ENCODE measurements around the gene GOLM1. TPM values are rescaled to one million over a fixed set of nuclear protein-coding genes. Genes with fewer than 3 reads are reported as not detected.

The GOLM1 gene
- total RNA-seq, 1 experiment from 2014 or later = 33.9 TPM

DNA sequence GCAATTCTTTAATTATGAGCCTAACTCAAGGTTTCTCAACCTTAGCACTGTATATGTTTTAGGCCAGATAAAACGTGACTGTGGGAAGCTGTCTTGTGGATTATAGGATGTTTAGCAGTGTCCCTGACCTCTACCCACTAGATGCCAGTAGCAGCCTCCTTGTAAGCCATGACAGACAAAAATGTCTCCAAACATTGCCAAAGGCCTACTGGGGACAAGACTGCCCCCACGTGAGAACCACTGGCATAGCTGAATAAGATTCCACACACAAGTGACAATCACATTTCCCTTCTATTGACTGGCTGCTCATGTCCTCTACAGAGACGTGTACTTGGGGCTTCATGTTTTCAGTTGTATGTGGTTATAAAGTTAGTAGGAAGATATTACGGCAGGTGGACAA lies 55.4 kb downstream of the GOLM1 start:
- H3K9me3 Mint-ChIP-seq (ENCODE audit: unreplicated experiment) = no peaks in the 10 kb centered on the region
- H3K27ac Mint-ChIP-seq (ENCODE audit: low read depth, unreplicated experiment) = no peak overlapping the region
- no peak for DNase-seq (ENCODE audit: unreplicated experiment)
- ChIA-PET CTCF (interaction anchor here (2.0 kb wide), 1 partner anchor 195 kb away, joined by 8 read pairs; no protein-coding TSS in a partner anchor), POLR2A (no interaction called here)
- no peaks in the 10 kb centered on the region for H3K27me3 Mint-ChIP-seq (ENCODE audit: insufficient read depth, unreplicated experiment)
- no peaks in the 10 kb centered on the region for H3K4me1 Mint-ChIP-seq (ENCODE audit: insufficient read depth, unreplicated experiment)
- intact Hi-C loops (cut with micrococcal nuclease) = no loop called here
- BruUV-seq (replicated peaks) = no TSS peak
- no peak overlapping the region for H3K4me3 Mint-ChIP-seq (ENCODE audit: unreplicated experiment)
- H3K36me3 Mint-ChIP-seq (ENCODE audit: insufficient read depth, unreplicated experiment) = peaks cover 8% of the 10 kb centered on the region
- TF ChIP-seq CTCF (IDR thresholded peaks at IDR 0.05; ENCODE audit: unreplicated experiment) = no peak

DNA sequence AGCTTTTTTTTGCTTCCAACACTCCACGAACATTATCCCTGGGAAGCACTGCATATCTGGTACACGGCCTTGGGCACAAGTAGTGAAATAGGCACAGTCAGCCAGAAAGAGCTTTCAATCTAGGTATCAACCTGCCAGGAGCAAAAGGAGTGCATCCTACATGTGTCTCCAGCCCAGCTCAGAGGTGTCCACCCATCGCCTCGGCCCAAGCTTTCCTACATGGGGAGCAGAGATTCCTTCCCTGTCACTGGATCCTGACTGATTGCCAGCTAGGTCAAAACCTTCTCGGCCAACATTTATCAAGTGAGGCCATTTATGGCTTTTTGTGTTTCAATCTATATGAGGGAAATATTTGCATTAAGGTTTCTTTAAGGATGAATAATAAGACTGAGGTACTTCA lies 55.8 kb downstream of the GOLM1 start:
- Mint-ChIP-seq H3K9me3 (ENCODE audit: unreplicated experiment) (no peaks in the 10 kb centered on the region), H3K36me3 (ENCODE audit: insufficient read depth, unreplicated experiment) (peaks cover 10% of the 10 kb centered on the region), H3K27ac (ENCODE audit: low read depth, unreplicated experiment) (no peak overlapping the region), H3K4me3 (ENCODE audit: unreplicated experiment) (no peak overlapping the region), H3K4me1 (ENCODE audit: insufficient read depth, unreplicated experiment) (no peaks in the 10 kb centered on the region), H3K27me3 (ENCODE audit: insufficient read depth, unreplicated experiment) (no peaks in the 10 kb centered on the region)
- intact Hi-C loops (cut with micrococcal nuclease) = no loop called here
- DNase-seq (ENCODE audit: unreplicated experiment) = no peak
- ChIA-PET CTCF (interaction anchor here (2.0 kb wide), 1 partner anchor 196 kb away, joined by 8 read pairs; no protein-coding TSS in a partner anchor), POLR2A (no interaction called here)
- TF ChIP-seq CTCF (IDR thresholded peaks at IDR 0.05; ENCODE audit: unreplicated experiment) = no peak
- no TSS peak for BruUV-seq (replicated peaks)

DNA sequence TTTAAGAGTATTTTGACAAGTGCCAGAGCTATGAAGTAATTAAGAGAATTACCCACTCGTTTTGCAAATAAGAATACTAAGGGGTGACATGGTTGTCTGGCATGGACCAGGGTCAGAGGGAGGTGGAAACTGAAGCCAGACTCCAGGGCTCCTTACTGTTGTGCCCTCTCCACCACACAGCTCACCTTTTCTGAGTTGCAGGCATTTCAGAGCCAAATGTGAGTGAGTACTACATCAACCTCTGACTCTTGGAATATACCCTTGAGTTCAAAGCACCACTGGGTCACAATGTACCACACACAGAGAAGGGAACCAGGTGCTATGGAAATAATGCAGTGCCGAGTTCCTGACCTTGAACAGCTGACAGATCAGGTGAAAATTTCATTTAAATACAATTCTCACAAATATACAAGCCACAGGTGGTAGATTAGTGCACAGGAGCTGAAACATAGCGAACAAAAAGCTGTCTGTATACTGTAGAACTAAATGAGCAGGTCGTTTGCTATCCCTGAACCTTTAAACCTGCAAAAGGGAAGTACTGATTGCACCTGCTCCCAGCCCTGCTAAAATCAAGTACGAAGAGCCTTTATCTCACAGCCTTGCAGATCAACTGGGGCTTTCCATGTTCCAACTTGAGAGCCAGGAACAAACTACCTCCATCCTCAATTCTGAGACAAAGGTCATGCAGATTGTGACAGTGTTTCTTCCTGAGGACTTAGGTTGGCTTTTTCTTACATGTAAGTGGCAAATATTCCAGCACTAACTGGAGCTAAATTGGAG lies 57.0 kb downstream of the GOLM1 start:
- H3K36me3 Mint-ChIP-seq (ENCODE audit: insufficient read depth, unreplicated experiment) = peaks cover 19% of the 10 kb centered on the region
- no peaks in the 10 kb centered on the region for H3K4me1 Mint-ChIP-seq (ENCODE audit: insufficient read depth, unreplicated experiment)
- no peak for DNase-seq (ENCODE audit: unreplicated experiment)
- POLR2A ChIA-PET = no interaction called here
- H3K4me3 Mint-ChIP-seq (ENCODE audit: unreplicated experiment) = no peak overlapping the region
- CTCF ChIA-PET = interaction anchor here (0.6 kb wide), 1 partner anchor 197 kb away, joined by 3 read pairs; no protein-coding TSS in a partner anchor
- TF ChIP-seq CTCF (IDR thresholded peaks at IDR 0.05; ENCODE audit: unreplicated experiment) = no peak
- H3K27me3 Mint-ChIP-seq (ENCODE audit: insufficient read depth, unreplicated experiment) = no peaks in the 10 kb centered on the region
- H3K27ac Mint-ChIP-seq (ENCODE audit: low read depth, unreplicated experiment) = no peak overlapping the region
- no TSS peak for BruUV-seq (replicated peaks)
- intact Hi-C loops (cut with micrococcal nuclease) = no loop called here
- no peaks in the 10 kb centered on the region for H3K9me3 Mint-ChIP-seq (ENCODE audit: unreplicated experiment)

DNA sequence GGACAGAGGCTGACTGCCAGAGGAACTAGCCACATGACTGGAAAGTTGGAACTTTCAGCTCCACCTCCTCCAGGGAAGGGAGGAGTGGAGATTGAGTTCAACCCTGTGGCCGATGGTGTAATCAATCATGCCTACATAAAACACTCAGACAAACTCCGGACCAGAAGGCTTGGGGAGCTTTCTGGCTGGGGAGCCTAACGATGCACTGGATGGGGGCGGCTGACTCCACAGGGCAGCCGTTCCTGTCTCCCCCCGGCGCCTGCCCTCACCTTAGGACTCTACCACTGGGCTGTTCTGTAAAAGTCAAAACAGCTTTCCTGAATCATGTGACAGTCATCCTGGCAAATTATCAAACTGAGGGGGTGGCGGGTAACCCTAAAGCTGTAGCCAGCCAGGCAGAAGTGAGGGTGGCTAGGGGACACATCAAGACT lies 58.0 kb downstream of the GOLM1 start:
- H3K4me3 Mint-ChIP-seq (ENCODE audit: unreplicated experiment) = no peak overlapping the region
- H3K4me1 Mint-ChIP-seq (ENCODE audit: insufficient read depth, unreplicated experiment) = no peaks in the 10 kb centered on the region
- no peaks in the 10 kb centered on the region for H3K27me3 Mint-ChIP-seq (ENCODE audit: insufficient read depth, unreplicated experiment)
- DNase-seq (ENCODE audit: unreplicated experiment) = no peak
- no peaks in the 10 kb centered on the region for H3K9me3 Mint-ChIP-seq (ENCODE audit: unreplicated experiment)
- intact Hi-C loops (cut with micrococcal nuclease) = no loop called here
- H3K27ac Mint-ChIP-seq (ENCODE audit: low read depth, unreplicated experiment) = no peak overlapping the region
- no peak for TF ChIP-seq CTCF (IDR thresholded peaks at IDR 0.05; ENCODE audit: unreplicated experiment)
- peaks cover 20% of the 10 kb centered on the region for H3K36me3 Mint-ChIP-seq (ENCODE audit: insufficient read depth, unreplicated experiment)
- BruUV-seq (replicated peaks) = no TSS peak
- POLR2A ChIA-PET = interaction anchor here (1.3 kb wide), 1 partner anchor 12 kb away, joined by 4 read pairs; no protein-coding TSS in a partner anchor
- CTCF ChIA-PET = no interaction called here
